ENCODE results near the gene NUBPL. TPM values are rescaled to one million over a fixed set of nuclear protein-coding genes. Genes with fewer than 3 reads are reported as not detected.

The NUBPL gene
- total RNA-seq, 4 donors from 2014 or later, result 7.5 to 28.9 (median 11.9) TPM

GRCh38 chr14:31582836-31583452 is 21.7 kb downstream of the NUBPL start:
- Histone ChIP-seq H3K27ac (no peak overlapping the region), H3K4me1 (no peaks in the 10 kb centered on the region), H3K36me3 (no peaks in the 10 kb centered on the region), H3K4me3 (no peak overlapping the region), H3K9me3 (no peaks in the 10 kb centered on the region), H3K27me3 (no peaks in the 10 kb centered on the region)
- WGBS, result 62% methylated on average over 3 of the region's 3 CpGs
- DNase-seq (ENCODE audit: low spot score in 2 of 2), result no peak
- TF ChIP-seq POLR2AphosphoS5 (IDR thresholded peaks at IDR 0.05), result no peak
- no peak for TF ChIP-seq CTCF (IDR thresholded peaks at IDR 0.05)
- no peak for TF ChIP-seq POLR2A (IDR thresholded peaks at IDR 0.05)
- no peak for TF ChIP-seq EP300 (IDR thresholded peaks at IDR 0.05)

GRCh38 chr14:31590206-31590605 is 29.0 kb downstream of the NUBPL start:
- Histone ChIP-seq H3K4me1 (no peaks in the 10 kb centered on the region), H3K9me3 (no peaks in the 10 kb centered on the region), H3K27ac (no peak overlapping the region), H3K4me3 (no peak overlapping the region), H3K36me3 (no peaks in the 10 kb centered on the region), H3K27me3 (no peaks in the 10 kb centered on the region)
- 69% methylated on average over 2 of the region's 2 CpGs for whole genome bisulfite sequencing
- TF ChIP-seq POLR2AphosphoS5 (IDR thresholded peaks at IDR 0.05), result no peak
- DNase-seq (ENCODE audit: low spot score in 2 of 2), result no peak

- DNase-seq (ENCODE audit: low spot score in 2 of 2), result no peak
- H3K27ac ChIP-seq, result no peak overlapping the region
- no peaks in the 10 kb centered on the region for H3K9me3 ChIP-seq
- no peak overlapping the region for H3K4me3 ChIP-seq
- H3K27me3 ChIP-seq, result no peaks in the 10 kb centered on the region
- TF ChIP-seq POLR2A (IDR thresholded peaks at IDR 0.05) (no peak), CTCF (IDR thresholded peaks at IDR 0.05) (no peak), POLR2AphosphoS5 (IDR thresholded peaks at IDR 0.05) (no peak), EP300 (IDR thresholded peaks at IDR 0.05) (no peak)
- no peaks in the 10 kb centered on the region for H3K4me1 ChIP-seq
- no peaks in the 10 kb centered on the region for H3K36me3 ChIP-seq
Observed at GRCh38 chr14:31592122-31592521, 30.9 kb downstream of the NUBPL start.

GRCh38 chr14:31592631-31593030 is 31.4 kb downstream of the NUBPL start:
- DNase-seq (ENCODE audit: low spot score in 2 of 2), result no peak
- Histone ChIP-seq H3K36me3 (no peaks in the 10 kb centered on the region), H3K4me3 (no peak overlapping the region), H3K4me1 (no peaks in the 10 kb centered on the region), H3K27ac (no peak overlapping the region), H3K9me3 (no peaks in the 10 kb centered on the region), H3K27me3 (no peaks in the 10 kb centered on the region)
- 92% methylated on average over 2 of the region's 2 CpGs for WGBS
- TF ChIP-seq EP300 (IDR thresholded peaks at IDR 0.05), result no peak
- no peak for TF ChIP-seq POLR2AphosphoS5 (IDR thresholded peaks at IDR 0.05)
- TF ChIP-seq POLR2A (IDR thresholded peaks at IDR 0.05), result no peak
- no peak for TF ChIP-seq CTCF (IDR thresholded peaks at IDR 0.05)

- no peaks in the 10 kb centered on the region for H3K9me3 ChIP-seq
- H3K36me3 ChIP-seq, result peaks cover 4% of the 10 kb centered on the region
- no peaks in the 10 kb centered on the region for H3K4me1 ChIP-seq
- H3K27me3 ChIP-seq, result no peaks in the 10 kb centered on the region
- DNase-seq (ENCODE audit: low spot score in 2 of 2), result no peak
- TF ChIP-seq POLR2AphosphoS5 (IDR thresholded peaks at IDR 0.05) (no peak), POLR2A (IDR thresholded peaks at IDR 0.05) (no peak), CTCF (IDR thresholded peaks at IDR 0.05) (no peak), EP300 (IDR thresholded peaks at IDR 0.05) (no peak)
- 86% methylated on average over 7 of the region's 7 CpGs for WGBS
- H3K4me3 ChIP-seq, result no peak overlapping the region
- no peak overlapping the region for H3K27ac ChIP-seq
Observed at GRCh38 chr14:31596342-31597095, 35.3 kb downstream of the NUBPL start.

Measured in suprapubic skin (tissue), 4 donors.